ENCODE measurements around the gene KAT6B.

Gene KAT6B

GRCh38 chr10:75061709-75062505, 235.5 kb downstream of the KAT6B start:
- no peak overlapping the region for H3K4me3 ChIP-seq (ENCODE audit: low read depth, low read length)
- no peak for DNase-seq (ENCODE audit: low read depth)
- TF ChIP-seq CTCF (conservative IDR thresholded peaks at IDR 0.05; ENCODE audit: low read depth, low read length) = no peak

- peak; percentile 7 for DNase-seq (ENCODE audit: low read depth)
- TF ChIP-seq CTCF (conservative IDR thresholded peaks at IDR 0.05; ENCODE audit: low read depth, low read length) = no peak
- H3K4me3 ChIP-seq (ENCODE audit: low read depth, low read length) = no peak overlapping the region
These were observed 236.3 kb downstream of the KAT6B start for GRCh38 chr10:75062506-75063299.

GRCh38 chr10:75063461-75064230, 237.2 kb downstream of the KAT6B start:
- DNase-seq (ENCODE audit: low read depth) = no peak
- no peak for TF ChIP-seq CTCF (conservative IDR thresholded peaks at IDR 0.05; ENCODE audit: low read depth, low read length)
- no peak overlapping the region for H3K4me3 ChIP-seq (ENCODE audit: low read depth, low read length)

GRCh38 chr10:75065076-75065475, 238.7 kb downstream of the KAT6B start:
- H3K4me3 ChIP-seq (ENCODE audit: low read depth, low read length) = no peak overlapping the region
- no peak for TF ChIP-seq CTCF (conservative IDR thresholded peaks at IDR 0.05; ENCODE audit: low read depth, low read length)
- DNase-seq (ENCODE audit: low read depth) = no peak

GRCh38 chr10:75066271-75066670, 239.9 kb downstream of the KAT6B start:
- DNase-seq (ENCODE audit: low read depth) = no peak
- no peak for TF ChIP-seq CTCF (conservative IDR thresholded peaks at IDR 0.05; ENCODE audit: low read depth, low read length)
- H3K4me3 ChIP-seq (ENCODE audit: low read depth, low read length) = no peak overlapping the region

- DNase-seq (ENCODE audit: low read depth) = no peak
- TF ChIP-seq CTCF (conservative IDR thresholded peaks at IDR 0.05; ENCODE audit: low read depth, low read length) = no peak
These were observed 240.9 kb downstream of the KAT6B start for GRCh38 chr10:75067272-75067671.

More at GRCh38 chr10:75067272-75067671, 240.9 kb downstream of the KAT6B start:
- no peak overlapping the region for H3K4me3 ChIP-seq (ENCODE audit: low read depth, low read length)

Measured in choroid plexus epithelial cell (primary cell).